GM21825 (cell line): ENCODE measurements around the gene HSD17B12.

ENCODE experiments used
- ATAC-seq: cut with Tn5 transposase; IDR thresholded peaks from one replicate; pipeline ENCODE4 v1.9.1; 2021; ENCODE audit warnings: mild to moderate bottlenecking, moderate library complexity; ENCODE audit not compliant: unreplicated experiment

HSD17B12 gene

GRCh38 chr11:43687120-43687791, 6.7 kb downstream of the HSD17B12 start:
- ATAC-seq = no peak

DNA sequence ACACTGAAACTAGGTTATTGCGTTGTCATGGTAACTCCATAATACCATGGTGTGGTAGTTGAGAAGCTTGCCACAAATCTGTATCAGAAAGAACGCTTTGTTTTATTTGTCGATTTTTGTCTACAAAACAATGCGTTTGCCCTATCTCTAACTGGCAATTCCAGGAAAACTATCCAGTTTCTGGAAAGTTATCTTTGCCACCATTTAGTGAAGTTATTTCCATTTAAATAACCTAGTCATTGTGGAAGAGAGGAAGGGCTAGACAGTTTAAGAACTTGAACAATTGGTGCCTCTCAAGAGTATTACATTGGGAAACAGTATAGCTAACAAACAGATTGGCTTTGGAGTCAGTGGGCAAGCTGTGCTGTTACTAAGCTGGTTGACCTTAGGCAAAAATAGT, 7.9 kb downstream of the HSD17B12 start:
- no peak for ATAC-seq

- ATAC-seq = no peak
These were observed 8.6 kb downstream of the HSD17B12 start for GRCh38 chr11:43689167-43689566.

DNA sequence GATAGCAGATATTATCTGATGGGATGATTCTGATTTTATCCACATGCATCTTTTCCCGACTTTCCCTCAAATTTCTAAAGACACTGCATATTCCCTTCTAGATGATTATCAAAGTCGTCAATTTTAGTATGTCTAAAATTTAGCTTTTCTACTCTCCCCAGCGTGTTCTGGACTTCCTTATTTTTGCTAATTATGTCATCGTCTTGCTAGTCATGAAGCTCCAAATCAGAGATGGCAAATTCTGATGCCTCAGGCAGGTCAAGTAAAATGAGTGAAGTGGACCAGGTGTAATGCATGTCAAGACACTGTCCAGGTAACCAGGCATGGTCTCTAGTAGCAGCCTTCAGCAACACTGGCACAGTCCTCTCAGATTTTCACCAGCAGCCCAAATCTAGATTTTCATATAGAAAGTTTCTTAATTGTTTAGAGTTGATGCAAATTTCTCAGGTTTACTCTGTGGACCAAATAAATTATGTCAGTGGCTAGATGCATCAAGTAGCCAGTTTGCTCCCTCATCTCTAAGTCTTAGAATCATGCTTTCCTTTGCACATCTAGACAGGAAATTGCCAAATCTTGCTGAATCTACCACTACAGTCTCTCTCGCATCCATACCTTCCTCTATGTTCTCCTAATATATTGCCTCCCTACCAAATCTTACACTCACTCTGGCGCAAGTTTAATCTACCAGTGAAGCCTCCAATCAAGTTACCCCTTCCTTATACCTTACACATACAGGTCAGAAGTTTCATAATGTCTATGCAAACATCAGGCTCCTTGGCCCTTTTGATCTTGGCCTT, 10.6 kb downstream of the HSD17B12 start:
- no peak for ATAC-seq

GRCh38 chr11:43691806-43692205, 11.3 kb downstream of the HSD17B12 start:
- no peak for ATAC-seq

DNA sequence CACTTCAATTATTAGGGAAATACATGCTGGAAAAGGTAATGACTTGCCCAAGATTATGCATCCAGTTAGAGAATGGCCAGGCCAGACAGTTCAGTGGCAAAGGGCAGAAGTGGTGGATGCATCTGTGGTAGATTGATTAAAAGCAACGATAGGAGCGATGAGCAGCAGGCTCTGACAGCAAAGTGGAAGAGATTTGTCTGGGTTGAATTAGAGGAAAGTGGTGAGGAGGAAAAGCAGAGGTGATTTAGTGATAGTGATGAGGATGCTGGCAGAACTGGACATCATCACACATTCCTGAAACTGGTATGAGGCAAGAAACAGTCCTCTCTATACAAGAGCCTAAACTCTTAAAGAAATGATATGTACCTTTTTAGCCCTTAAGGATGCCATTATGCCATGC, 12.5 kb downstream of the HSD17B12 start:
- no peak for ATAC-seq

- no peak for ATAC-seq
These were observed 13.2 kb downstream of the HSD17B12 start for GRCh38 chr11:43693731-43694130.

GRCh38 chr11:43694477-43694876, 13.9 kb downstream of the HSD17B12 start:
- peak; percentile 68 for ATAC-seq

GRCh38 chr11:43697679-43698078, 17.1 kb downstream of the HSD17B12 start:
- ATAC-seq = no peak

DNA sequence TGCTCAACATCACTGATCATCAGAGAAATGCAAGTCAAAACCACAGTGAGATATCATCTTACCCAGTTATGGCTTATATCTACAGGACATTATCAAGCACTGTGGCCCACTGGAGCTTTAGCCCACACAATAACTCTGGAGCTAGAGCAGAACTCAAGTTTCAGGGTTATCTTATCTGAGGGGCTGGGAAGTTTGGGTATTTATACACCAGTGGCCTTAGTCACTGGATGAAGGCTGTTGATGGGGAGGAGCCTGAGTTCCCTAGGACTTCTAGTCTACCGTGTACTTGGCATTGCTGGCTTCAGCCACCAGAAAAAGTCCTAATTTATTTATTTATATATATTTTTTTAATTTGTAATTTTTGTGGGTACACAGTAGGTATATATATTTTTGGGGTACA, 19.3 kb downstream of the HSD17B12 start:
- no peak for ATAC-seq

- no peak for ATAC-seq
These were observed 26.1 kb downstream of the HSD17B12 start for GRCh38 chr11:43706631-43707030.

DNA sequence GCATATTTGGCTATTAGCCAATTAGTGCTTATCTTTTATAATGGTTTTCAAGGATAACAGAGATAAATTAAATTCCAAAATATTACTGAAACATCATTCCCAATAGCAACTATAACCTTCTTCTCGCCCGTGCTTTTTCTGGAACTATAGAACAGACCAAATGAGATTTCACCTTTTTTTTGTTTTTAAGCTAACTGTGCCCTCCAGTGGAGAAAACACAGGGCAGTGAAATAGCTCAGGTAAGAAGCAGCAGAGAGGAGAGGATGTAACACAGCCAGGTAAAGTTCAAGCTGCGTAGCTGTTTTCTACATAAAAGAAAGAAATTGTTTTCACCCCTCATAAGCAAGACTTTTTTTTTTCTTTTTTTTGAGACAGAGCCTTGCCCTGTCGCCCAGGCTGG, 28.2 kb downstream of the HSD17B12 start:
- no peak for ATAC-seq

GRCh38 chr11:43709689-43710088, 29.2 kb downstream of the HSD17B12 start:
- ATAC-seq = no peak

DNA sequence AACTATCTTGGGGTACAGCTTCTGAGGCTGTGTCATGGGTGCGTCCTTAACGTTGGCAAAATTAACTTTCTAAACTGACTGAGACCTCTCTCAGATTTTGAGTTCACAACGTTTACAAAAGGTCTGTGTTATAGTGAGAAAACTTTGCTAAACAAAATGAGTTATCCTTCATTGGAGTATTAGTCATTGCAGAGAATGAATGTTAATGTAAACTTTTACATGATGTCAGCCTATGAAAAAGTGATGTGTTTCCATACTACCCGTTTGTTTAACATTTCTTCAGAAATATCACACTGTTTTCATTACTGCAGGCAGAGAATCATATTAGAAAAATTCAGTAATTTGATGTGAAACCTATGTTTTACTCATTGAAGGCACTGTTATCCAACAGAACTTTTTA, 32.1 kb downstream of the HSD17B12 start:
- no peak for ATAC-seq

DNA sequence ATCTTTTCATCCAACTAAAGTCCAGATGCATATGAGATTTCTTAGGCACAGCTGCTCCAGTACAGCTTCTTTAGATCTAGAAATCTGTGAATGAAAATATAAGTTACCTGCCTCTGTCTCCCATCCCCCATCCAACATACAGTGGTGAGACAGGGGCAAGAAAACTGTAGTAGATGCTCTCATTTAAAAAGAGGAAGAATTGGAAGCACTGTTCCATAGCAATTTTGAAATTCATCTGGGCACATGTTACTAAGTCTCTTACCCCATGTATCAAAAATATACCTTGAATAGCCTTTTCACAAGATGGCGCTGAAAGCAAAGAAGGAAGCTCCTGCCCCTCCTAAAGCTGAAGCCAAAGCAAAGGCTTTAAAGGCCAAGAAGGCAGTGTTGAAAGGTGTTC, 37.8 kb downstream of the HSD17B12 start:
- no peak for ATAC-seq

- ATAC-seq = no peak
These were observed 43.1 kb downstream of the HSD17B12 start for GRCh38 chr11:43723617-43724016.

DNA sequence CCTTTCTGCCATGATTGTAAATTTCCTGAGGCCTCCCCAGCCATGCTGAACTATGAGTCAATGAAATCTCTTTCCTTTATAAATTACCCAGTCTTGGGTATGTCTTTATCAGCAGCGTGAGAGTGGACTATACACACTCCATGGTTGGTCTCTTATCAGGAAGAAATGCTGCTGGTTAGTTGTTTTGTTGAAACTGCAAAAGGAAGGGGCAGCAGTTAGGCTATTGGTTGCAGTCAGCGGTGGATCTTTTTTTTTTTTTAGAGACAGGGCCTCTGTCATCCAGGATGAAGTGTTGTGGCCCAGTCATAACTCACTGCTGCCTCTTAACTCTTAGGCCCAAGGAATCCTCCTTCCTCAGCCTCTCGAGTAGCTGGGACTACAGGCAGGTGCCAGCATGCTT, 51.7 kb downstream of the HSD17B12 start:
- no peak for ATAC-seq

DNA sequence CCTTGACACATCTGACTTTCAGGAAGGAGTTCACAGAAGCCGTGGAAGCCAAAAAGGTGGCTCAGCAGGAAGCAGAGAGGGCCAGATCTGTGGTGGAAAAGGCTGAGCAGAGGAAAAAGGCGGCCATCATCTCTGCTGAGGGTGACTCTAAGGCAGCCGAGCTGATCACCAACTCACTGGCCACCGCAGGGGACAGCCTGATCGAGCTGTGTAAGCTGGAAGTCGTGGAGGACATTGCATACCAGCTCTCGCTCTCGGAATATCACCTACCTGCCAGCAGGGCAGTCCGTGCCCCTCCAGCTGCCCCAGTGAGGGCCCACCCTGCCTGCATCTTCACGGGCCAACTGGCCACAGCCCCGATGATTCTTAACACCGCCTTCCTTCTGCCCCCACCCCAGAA, 53.7 kb downstream of the HSD17B12 start:
- no peak for ATAC-seq

DNA sequence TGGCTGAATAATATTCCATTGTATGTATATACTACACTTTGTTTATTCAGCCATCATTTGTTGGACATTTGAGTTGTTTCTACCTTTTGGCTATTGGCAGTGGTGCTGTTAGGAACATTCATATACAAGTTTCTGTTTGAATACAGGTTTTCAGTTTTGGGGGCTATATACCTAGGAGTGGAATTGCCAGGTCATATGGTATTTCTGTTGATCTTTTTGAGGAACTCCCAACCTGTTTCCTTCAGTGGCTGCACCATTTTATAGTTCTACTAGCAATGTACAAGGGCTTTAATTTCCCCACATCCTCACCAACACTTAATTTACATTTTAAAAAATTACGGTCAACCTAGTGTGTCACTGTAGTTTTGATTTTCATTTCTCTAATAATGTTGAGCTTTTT, 54.6 kb downstream of the HSD17B12 start:
- no peak for ATAC-seq

DNA sequence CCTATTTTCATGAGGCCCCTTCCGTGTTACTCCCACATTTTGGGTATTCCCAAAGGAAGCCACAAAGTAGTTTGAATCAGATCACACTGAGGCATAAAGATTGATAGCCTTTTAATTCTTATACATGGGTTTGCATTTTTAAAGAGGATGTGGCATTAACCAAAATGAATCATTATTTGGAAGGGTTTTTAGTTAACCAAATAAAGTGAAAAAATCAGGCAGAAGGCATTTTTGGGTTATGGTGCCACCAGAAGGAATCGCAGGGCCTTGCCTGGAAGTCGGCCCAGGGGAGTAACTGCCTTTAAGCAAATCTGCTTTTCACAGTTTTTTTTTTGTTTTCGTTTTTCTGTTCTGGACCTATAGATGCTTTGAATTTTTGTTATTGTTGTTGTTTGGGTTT, 55.4 kb downstream of the HSD17B12 start:
- ATAC-seq = no peak

- no peak for ATAC-seq
These were observed 56.1 kb downstream of the HSD17B12 start for GRCh38 chr11:43736502-43737200.

DNA sequence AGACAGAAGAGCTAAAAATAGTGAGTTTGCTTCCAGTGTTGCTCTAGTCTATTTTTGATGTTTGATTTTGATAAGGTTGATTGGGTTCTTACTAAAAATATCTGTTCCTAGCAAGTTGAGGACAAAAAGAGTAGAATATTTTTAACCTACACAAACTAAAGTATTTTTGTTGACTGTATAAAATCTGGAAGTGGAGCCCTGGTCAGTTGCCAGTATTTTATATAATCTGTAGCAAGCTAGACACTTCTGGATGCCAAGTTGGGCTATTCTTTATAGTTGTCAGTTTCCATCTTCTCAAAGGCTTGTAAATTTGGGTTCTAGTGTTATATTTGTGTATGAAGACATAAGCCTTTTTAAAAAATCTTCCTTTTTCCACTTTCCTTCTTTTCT, 56.7 kb downstream of the HSD17B12 start:
- no peak for ATAC-seq
